ENCODE results near the gene ANKS1B.

DNA sequence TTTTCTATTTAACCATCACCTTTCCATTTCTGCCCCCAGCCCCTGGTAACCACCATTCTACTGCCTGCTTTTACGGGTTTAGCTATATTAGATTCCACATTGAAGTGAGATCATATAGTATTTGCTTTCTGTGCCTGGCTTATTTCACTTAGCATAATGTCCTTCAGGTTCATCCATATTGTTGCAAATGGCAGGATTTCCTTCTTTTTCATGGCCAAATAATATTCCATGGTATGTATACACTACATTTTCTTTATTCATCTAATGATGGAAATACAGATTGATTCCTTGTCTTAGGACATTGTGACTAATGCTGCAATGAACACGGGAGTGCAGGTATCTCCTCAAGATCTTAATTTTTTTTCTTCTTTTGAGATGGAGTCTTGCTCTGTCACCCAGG lies 1137.5 kb downstream of the ANKS1B start:
- TF ChIP-seq POLR2A (IDR thresholded peaks at IDR 0.05; ENCODE audit: low read length) = no peak
- TF ChIP-seq GATA1 (IDR thresholded peaks at IDR 0.05; ENCODE audit: low read depth, low read length) = no peak

All from erythroblast (primary cell).